Endothelial cell of umbilical vein (primary cell): ENCODE measurements around the gene ALDOC. TPM values are rescaled to one million over a fixed set of nuclear protein-coding genes. Genes with fewer than 3 reads are reported as not detected.

Experiments used
- BruUV-seq: library from RNA; stranded (reverse); fragments of 400-500 nt; replicated peaks from 2 replicates; lab custom pipeline; 2021; lab: Mats Ljungman, UMichigan
- CTCF ChIA-PET: fragments of 300-600, 350-600 bp; sonication (Branson Sonifier 250); formaldehyde crosslinking; loops from one replicate; lab custom pipeline; 2021; ENCODE audit warnings: antibody characterized with exemption, inconsistent platforms; lab: Charles Lee
- POLR2A ChIA-PET: fragments of 300-600, 350-600 bp; sonication (Branson Sonifier 250); formaldehyde crosslinking; loops from one replicate; lab custom pipeline; 2021; ENCODE audit warnings: antibody characterized with exemption, inconsistent platforms; lab: Charles Lee
- DNase-seq: peaks from one replicate; pipeline ENCODE4 v3.0.0-alpha.2; 2011; ENCODE audit warnings: low read depth, low spot score
- FAIRE-seq: peaks from 2 replicates; lab custom pipeline; 2011; peaks lifted over from hg19 to GRCh38; lab: Jason Lieb, UNC
- H2AFZ ChIP-seq: 2 replicates; pipeline ENCODE4 v1.6.0; 2012; ENCODE audit warnings: low read depth, low read length, control low read depth, inconsistent platforms
- H3K27ac ChIP-seq: 2 replicates; pipeline ENCODE4 v1.5.1; 2011; ENCODE audit warnings: low read depth, mild to moderate bottlenecking, control low read depth, low read length, moderate library complexity; ENCODE audit not compliant: insufficient read depth
- H3K27me3 ChIP-seq, 2 experiments: 2 replicates each; pipeline versions ENCODE4 v1.6.0 to v1.6.1; 2011; ENCODE audit warnings: low read length in 2 of 2, mixed read lengths in 1 of 2; ENCODE audit not compliant: control insufficient read depth in 2 of 2, insufficient read depth in 2 of 2
- H3K36me3 ChIP-seq, 2 experiments: 2 replicates in 1 of 2; 3 replicates in 1 of 2; pipeline ENCODE4 v1.5.1; 2011; ENCODE audit warnings: low read length in 2 of 2, mild to moderate bottlenecking in 1 of 2, moderate library complexity in 1 of 2; ENCODE audit not compliant: control insufficient read depth in 2 of 2, insufficient read depth in 2 of 2; ENCODE audit errors: extremely low read depth in 1 of 2
- H3K4me1 ChIP-seq: 3 replicates; pipeline ENCODE4 v1.5.1; 2011; ENCODE audit warnings: mild to moderate bottlenecking, low read length; ENCODE audit not compliant: control insufficient read depth, insufficient read depth; ENCODE audit errors: extremely low read depth
- H3K4me2 ChIP-seq: 2 replicates; pipeline ENCODE4 v1.6.1; 2011; ENCODE audit warnings: low read length, control low read depth, mixed read lengths; ENCODE audit not compliant: insufficient read depth
- H3K4me3 ChIP-seq, 3 experiments: fragments of 200-600 bp in 1 of 3; sonication (generic), shearing (Covaris generic) in 1 of 3; replicated peaks in 1 of 3; 2 replicates each; pipeline ENCODE4 v1.5.1; 2011 to 2016; ENCODE audit warnings: control low read depth in 3 of 3, low read length in 3 of 3, mild to moderate bottlenecking in 2 of 3, inconsistent platforms in 1 of 3, low read depth in 1 of 3, moderate library complexity in 1 of 3; ENCODE audit not compliant: insufficient read depth in 1 of 3
- H3K79me2 ChIP-seq: 2 replicates; pipeline ENCODE4 v1.6.0; 2012; ENCODE audit warnings: low read length, inconsistent platforms; ENCODE audit not compliant: control insufficient read depth, insufficient read depth
- H3K9ac ChIP-seq: replicated peaks from 2 replicates; pipeline ENCODE3; 2011; ENCODE audit warnings: low read length, control low read depth; ENCODE audit not compliant: insufficient read depth; ENCODE audit errors: extremely low read depth
- H3K9me1 ChIP-seq: replicated peaks from 3 replicates; pipeline ENCODE4 v1.6.0; 2011; ENCODE audit warnings: mild to moderate bottlenecking, low read length; ENCODE audit not compliant: control insufficient read depth, insufficient read depth; ENCODE audit errors: extremely low read depth
- H3K9me3 ChIP-seq: replicated peaks from 2 replicates; pipeline ENCODE4 v1.5.1; 2012; ENCODE audit warnings: low read length, inconsistent platforms; ENCODE audit not compliant: control insufficient read depth, insufficient read depth
- H4K20me1 ChIP-seq: replicated peaks from 2 replicates; pipeline ENCODE3; 2011; ENCODE audit warnings: mild to moderate bottlenecking, low read length; ENCODE audit not compliant: control insufficient read depth, insufficient read depth; ENCODE audit errors: extremely low read depth
- EZH2 ChIP-seq: IDR thresholded peaks from 2 replicates; pipeline ENCODE4 v1.6.1; 2012; ENCODE audit warnings: borderline replicate concordance, low read depth, mild to moderate bottlenecking, moderate library complexity, low read length, inconsistent platforms; ENCODE audit not compliant: severe bottlenecking
- FOS ChIP-seq: IDR thresholded peaks from 2 replicates; pipeline ENCODE4 v1.6.1; 2011; ENCODE audit warnings: mild to moderate bottlenecking, low read length, moderate library complexity, borderline replicate concordance; ENCODE audit not compliant: insufficient read depth
- GATA2 ChIP-seq: IDR thresholded peaks from 2 replicates; pipeline ENCODE4 v1.7.0; 2011; ENCODE audit warnings: low read depth, mild to moderate bottlenecking, moderate library complexity, mixed read lengths, low read length; ENCODE audit not compliant: insufficient read length, insufficient read depth
- JUN ChIP-seq: IDR thresholded peaks from 2 replicates; pipeline ENCODE4 v1.6.1; 2011; ENCODE audit warnings: borderline replicate concordance, low read depth; ENCODE audit not compliant: insufficient read length, insufficient read depth
- MYC ChIP-seq: IDR thresholded peaks from one replicate; pipeline ENCODE4 v1.6.1; 2011; ENCODE audit warnings: mild to moderate bottlenecking, low read depth, low read length
- POLR2A ChIP-seq: IDR thresholded peaks from 2 replicates; pipeline ENCODE4 v1.6.1; 2012; ENCODE audit warnings: low read depth, mild to moderate bottlenecking, control low read depth, low read length
- POLR2AphosphoS5 ChIP-seq: IDR thresholded peaks from 2 replicates; pipeline ENCODE4 v1.6.1; 2012; ENCODE audit warnings: low read depth, mild to moderate bottlenecking, control low read depth, low read length, moderate library complexity; ENCODE audit not compliant: insufficient read depth
- dilution Hi-C: fragments of 300-500 bp; cut with MboI; formaldehyde crosslinking; loops from one replicate; pipeline ENCODE4 v1.15.0; 2019; ENCODE audit warnings: low sequenced_read_pairs; ENCODE audit not compliant: extremely low pct_ligation_motif_present
- intact Hi-C: fragments of 100-400 bp; cut with micrococcal nuclease; formaldehyde crosslinking; loops from one replicate; pipeline ENCODE4 v1.10.0; 2022
- polyA plus RNA-seq, 4 experiments: library from polyadenylated mRNA; depleted of rRNA in 3 of 4; stranded (reverse) in 3 of 4; unstranded in 1 of 4; fragments of >200 nt; gene quantifications; 2 replicates each; pipeline versions ENCODE4 v1.2.1 to v1.2.3, GENCODE V29; 2011 to 2012; ENCODE audit warnings: missing spikeins in 1 of 4
- total RNA-seq: library from RNA; stranded (reverse); gene quantifications from 2 replicates; pipeline ENCODE4 v1.2.3, GENCODE V29; 2021
- TF ChIP-seq, protein P1 (sequence below): IDR thresholded peaks from 2 replicates; pipeline ENCODE4 v1.6.1; 2011; ENCODE audit not compliant: insufficient read depth, insufficient read length
- TF ChIP-seq, protein P2 (sequence below), 2 donors: IDR thresholded peaks; 1 replicate in 1 of 2; 2 replicates in 1 of 2; pipeline ENCODE4 v1.5.1; 2011; ENCODE audit warnings: low read length in 2 of 2, mild to moderate bottlenecking in 2 of 2, moderate library complexity in 2 of 2, control low read depth in 1 of 2, inconsistent platforms in 1 of 2, low read depth in 1 of 2; ENCODE audit not compliant: insufficient read depth in 1 of 2; ENCODE audit errors: extremely low read depth in 1 of 2

ALDOC gene
- total and polyA plus RNA-seq, 2 donors (not counting 3 experiments of a cell fraction or from before 2014, with no cell fraction given) = 7.2 to 18.9 TPM

DNA sequence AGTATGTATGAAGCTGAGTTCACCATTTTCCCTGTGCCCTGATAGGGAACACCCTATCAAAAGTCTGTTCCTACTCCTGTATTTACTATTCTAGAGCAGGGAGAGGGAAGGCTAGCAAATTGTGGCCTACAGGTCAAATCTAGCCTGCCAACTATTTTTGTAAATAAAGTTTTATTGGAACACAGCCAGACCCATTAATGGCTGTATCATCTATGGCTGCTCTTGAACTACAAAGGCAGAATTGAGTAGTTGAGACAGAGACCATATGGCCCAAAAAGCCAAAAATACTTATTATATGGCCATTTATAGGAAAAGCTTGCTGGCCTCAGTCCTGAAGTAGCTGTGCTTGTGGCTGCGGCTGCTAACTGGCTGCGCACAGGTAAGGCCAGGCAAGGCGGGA is 4.3 kb upstream of the ALDOC start:
- Histone ChIP-seq H3K79me2 (no peaks in the 10 kb centered on the region), H3K36me3 (peaks cover 21 to 34% of the 10 kb centered on the region in 2 experiments), H3K27ac (no peak overlapping the region), H3K9ac (no peak overlapping the region), H2AFZ (no peak overlapping the region), H3K9me1 (no peaks in the 10 kb centered on the region), H3K27me3 (no peaks in the 10 kb centered on the region), H3K4me1 (peaks cover 2% of the 10 kb centered on the region), H3K4me3 (no peak overlapping the region), H3K4me2 (no peak overlapping the region), H4K20me1 (no peaks in the 10 kb centered on the region), H3K9me3 (no peaks in the 10 kb centered on the region)
- intact Hi-C loops = no loop called here
- TF ChIP-seq, protein P1, sequence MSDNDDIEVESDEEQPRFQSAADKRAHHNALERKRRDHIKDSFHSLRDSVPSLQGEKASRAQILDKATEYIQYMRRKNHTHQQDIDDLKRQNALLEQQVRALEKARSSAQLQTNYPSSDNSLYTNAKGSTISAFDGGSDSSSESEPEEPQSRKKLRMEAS = no peak
- no peak for TF ChIP-seq MYC
- TF ChIP-seq FOS = no peak
- no peak for TF ChIP-seq EZH2
- TF ChIP-seq POLR2A = no peak
- no peak for TF ChIP-seq GATA2
- TF ChIP-seq, protein P2, sequence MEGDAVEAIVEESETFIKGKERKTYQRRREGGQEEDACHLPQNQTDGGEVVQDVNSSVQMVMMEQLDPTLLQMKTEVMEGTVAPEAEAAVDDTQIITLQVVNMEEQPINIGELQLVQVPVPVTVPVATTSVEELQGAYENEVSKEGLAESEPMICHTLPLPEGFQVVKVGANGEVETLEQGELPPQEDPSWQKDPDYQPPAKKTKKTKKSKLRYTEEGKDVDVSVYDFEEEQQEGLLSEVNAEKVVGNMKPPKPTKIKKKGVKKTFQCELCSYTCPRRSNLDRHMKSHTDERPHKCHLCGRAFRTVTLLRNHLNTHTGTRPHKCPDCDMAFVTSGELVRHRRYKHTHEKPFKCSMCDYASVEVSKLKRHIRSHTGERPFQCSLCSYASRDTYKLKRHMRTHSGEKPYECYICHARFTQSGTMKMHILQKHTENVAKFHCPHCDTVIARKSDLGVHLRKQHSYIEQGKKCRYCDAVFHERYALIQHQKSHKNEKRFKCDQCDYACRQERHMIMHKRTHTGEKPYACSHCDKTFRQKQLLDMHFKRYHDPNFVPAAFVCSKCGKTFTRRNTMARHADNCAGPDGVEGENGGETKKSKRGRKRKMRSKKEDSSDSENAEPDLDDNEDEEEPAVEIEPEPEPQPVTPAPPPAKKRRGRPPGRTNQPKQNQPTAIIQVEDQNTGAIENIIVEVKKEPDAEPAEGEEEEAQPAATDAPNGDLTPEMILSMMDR (IDR thresholded peaks at IDR 0.05; ENCODE audit: extremely low read depth in 1 of 2, insufficient read depth in 1 of 2, low read depth in 1 of 2, low read length in 2 of 2) = no peak
- TF ChIP-seq JUN = no peak
- TF ChIP-seq POLR2AphosphoS5 = no peak
- no peak for FAIRE-seq
- ChIA-PET POLR2A (interaction anchor here (0.6 kb wide), 1 partner anchor 26 kb away, joined by 3 read pairs; no protein-coding TSS in a partner anchor), CTCF (no interaction called here)
- dilution Hi-C loops = no loop called here
- BruUV-seq = no TSS peak
- no peak for DNase-seq
